Measurements from ENCODE around the gene INO80. TPM values are rescaled to one million over a fixed set of nuclear protein-coding genes. Genes with fewer than 3 reads are reported as not detected.

Gene INO80
- polyA plus RNA-seq, 1 experiment, result 5.2 TPM

DNA sequence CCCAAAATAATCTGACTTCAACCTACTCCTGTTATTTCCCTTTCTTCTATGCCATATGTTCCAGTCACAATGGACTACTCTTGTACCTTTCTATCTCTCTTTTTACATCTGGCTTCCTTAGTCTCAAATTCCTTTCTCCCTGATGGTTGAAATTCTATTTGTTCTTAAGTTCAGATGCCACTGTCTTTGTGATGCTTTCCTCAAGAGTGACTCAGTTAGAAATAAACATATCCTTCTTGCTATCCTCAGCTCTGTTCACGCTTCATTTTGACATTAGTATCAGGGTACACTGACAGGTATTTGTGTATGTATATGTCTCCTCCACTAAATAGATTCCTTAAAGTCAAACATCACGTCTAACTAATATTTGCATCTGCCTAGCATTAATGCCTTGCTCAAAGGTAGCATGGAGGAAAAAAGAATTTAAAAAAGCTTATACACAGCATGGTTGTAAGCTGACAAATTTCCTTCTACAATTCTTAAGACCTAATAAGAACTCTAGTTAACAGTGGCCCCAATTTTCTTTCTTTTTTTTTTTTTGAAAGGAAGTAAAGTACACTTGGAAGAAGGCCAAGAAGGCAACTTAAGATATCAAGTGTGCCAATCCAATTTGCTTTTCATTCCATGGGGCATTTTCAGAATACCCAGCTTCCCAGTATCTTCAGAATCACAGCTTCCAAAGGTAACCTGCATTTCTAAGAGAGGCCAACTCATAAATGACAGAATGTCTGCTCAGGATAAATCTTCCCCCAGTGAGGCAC lies 104.8 kb downstream of the INO80 start:
- POLR2A ChIA-PET, result interaction anchor here (0.6 kb wide), 1 partner anchor 14 kb away, joined by 3 read pairs; no protein-coding TSS in a partner anchor
- CTCF ChIA-PET, result interaction anchor here (1.0 to 2.0 kb wide), 5 partner anchors 11 to 107 kb away, joined by 3 to 12 read pairs (median 5); no protein-coding TSS in a partner anchor
- no peak for DNase-seq (ENCODE audit: low read depth)
- H3K27me3 ChIP-seq (ENCODE audit: control insufficient read depth, insufficient read depth, low read length), result no peaks in the 10 kb centered on the region
- peaks cover 4% of the 10 kb centered on the region for H3K36me3 ChIP-seq (ENCODE audit: control insufficient read depth, insufficient read depth, low read length)
- TF ChIP-seq, protein P1, sequence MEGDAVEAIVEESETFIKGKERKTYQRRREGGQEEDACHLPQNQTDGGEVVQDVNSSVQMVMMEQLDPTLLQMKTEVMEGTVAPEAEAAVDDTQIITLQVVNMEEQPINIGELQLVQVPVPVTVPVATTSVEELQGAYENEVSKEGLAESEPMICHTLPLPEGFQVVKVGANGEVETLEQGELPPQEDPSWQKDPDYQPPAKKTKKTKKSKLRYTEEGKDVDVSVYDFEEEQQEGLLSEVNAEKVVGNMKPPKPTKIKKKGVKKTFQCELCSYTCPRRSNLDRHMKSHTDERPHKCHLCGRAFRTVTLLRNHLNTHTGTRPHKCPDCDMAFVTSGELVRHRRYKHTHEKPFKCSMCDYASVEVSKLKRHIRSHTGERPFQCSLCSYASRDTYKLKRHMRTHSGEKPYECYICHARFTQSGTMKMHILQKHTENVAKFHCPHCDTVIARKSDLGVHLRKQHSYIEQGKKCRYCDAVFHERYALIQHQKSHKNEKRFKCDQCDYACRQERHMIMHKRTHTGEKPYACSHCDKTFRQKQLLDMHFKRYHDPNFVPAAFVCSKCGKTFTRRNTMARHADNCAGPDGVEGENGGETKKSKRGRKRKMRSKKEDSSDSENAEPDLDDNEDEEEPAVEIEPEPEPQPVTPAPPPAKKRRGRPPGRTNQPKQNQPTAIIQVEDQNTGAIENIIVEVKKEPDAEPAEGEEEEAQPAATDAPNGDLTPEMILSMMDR (IDR thresholded peaks at IDR 0.05; ENCODE audit: insufficient read depth, low read depth, low read length), result no peak
- H3K4me3 ChIP-seq (ENCODE audit: low read depth, low read length), result no peak overlapping the region

DNA sequence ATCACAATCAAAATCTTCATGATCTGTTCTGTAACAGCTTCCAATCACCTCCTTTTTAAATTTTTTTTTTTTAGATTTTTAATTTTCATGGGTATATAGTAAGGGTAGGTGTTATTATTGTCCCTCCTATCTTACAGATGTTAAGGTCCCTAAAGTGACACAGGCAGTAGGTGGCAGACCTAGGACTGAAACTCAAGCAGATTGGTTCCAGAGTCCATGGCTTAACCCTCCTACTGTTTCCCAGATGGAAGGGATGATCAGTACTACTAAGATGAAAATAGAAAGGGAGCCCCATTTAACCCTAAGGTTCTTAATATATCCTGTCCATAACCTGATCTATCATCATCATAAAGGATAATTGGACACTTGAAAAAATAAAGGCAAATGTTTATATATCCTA lies 105.7 kb downstream of the INO80 start:
- peaks cover 1% of the 10 kb centered on the region; the same call in 1 of the 2 replicates for H3K36me3 ChIP-seq (ENCODE audit: control insufficient read depth, insufficient read depth, low read length)
- no peaks in the 10 kb centered on the region for H3K27me3 ChIP-seq (ENCODE audit: control insufficient read depth, insufficient read depth, low read length)
- DNase-seq (ENCODE audit: low read depth), result no peak
- no peak overlapping the region for H3K4me3 ChIP-seq (ENCODE audit: low read depth, low read length)
- POLR2A ChIA-PET, result no interaction called here
- TF ChIP-seq, protein P1 (IDR thresholded peaks at IDR 0.05; ENCODE audit: insufficient read depth, low read depth, low read length), result no peak
- CTCF ChIA-PET, result interaction anchor here (0.6 to 1.9 kb wide), 4 partner anchors 11 to 640 kb away, joined by 3 to 12 read pairs (median 4); no protein-coding TSS in a partner anchor

DNA sequence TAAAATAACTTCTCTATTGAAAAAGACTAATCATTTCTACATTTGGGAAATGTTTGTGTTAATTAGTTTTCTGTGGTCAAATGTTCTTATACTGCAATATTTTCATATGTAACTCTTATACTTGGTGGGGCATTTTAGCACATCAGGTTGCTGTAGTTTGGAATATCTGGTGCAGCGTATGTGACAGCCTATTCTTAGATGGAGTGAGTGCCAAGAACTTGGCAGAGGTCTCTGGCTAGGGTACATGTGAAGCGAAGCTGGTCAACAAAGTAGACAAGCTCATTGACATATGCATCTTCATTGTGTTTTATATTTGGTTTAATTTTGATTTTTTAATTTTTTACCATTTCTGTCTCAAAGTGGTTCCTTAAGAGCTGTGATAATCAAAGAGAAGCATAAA lies 109.6 kb downstream of the INO80 start:
- Histone ChIP-seq H3K36me3 (ENCODE audit: control insufficient read depth, insufficient read depth, low read length) (peaks cover 3% of the 10 kb centered on the region), H3K27me3 (ENCODE audit: control insufficient read depth, insufficient read depth, low read length) (no peaks in the 10 kb centered on the region), H3K4me3 (ENCODE audit: low read depth, low read length) (no peak overlapping the region)
- no peak for DNase-seq (ENCODE audit: low read depth)
- ChIA-PET POLR2A (no interaction called here), CTCF (interaction anchor here (0.8 to 1.1 kb wide), 3 partner anchors 10 to 15 kb away, joined by 3 to 4 read pairs (median 4); no protein-coding TSS in a partner anchor)
- TF ChIP-seq, protein P1 (IDR thresholded peaks at IDR 0.05; ENCODE audit: insufficient read depth, low read depth, low read length), result no peak

DNA sequence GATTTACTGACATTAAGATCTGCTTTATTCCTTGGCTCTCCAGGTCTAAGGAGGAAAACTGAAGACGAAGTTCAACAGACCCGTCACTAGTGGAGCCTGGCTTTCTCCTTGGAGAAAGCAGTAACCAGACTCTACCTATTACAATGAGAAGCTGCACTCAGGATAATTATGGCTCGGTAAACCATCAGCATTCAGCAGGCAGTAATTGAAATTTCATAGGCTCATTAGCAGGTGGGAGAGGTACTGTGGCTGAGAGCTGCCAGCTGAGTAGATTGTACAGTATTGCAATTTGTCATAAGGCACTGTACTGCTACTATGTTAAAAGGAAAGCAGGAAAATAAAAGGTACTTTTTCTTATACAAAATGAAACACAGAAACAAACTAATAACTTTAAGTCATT lies 111.6 kb downstream of the INO80 start:
- H3K36me3 ChIP-seq (ENCODE audit: control insufficient read depth, insufficient read depth, low read length), result peaks cover 5% of the 10 kb centered on the region
- TF ChIP-seq, protein P1 (IDR thresholded peaks at IDR 0.05; ENCODE audit: insufficient read depth, low read depth, low read length), result no peak
- H3K27me3 ChIP-seq (ENCODE audit: control insufficient read depth, insufficient read depth, low read length), result no peaks in the 10 kb centered on the region
- no peak for DNase-seq (ENCODE audit: low read depth)
- H3K4me3 ChIP-seq (ENCODE audit: low read depth, low read length), result no peak overlapping the region
- CTCF ChIA-PET, result interaction anchor here (0.7 to 1.4 kb wide), 2 partner anchors 18 to 99 kb away, joined by 3 to 4 read pairs; no protein-coding TSS in a partner anchor
- POLR2A ChIA-PET, result no interaction called here

DNA sequence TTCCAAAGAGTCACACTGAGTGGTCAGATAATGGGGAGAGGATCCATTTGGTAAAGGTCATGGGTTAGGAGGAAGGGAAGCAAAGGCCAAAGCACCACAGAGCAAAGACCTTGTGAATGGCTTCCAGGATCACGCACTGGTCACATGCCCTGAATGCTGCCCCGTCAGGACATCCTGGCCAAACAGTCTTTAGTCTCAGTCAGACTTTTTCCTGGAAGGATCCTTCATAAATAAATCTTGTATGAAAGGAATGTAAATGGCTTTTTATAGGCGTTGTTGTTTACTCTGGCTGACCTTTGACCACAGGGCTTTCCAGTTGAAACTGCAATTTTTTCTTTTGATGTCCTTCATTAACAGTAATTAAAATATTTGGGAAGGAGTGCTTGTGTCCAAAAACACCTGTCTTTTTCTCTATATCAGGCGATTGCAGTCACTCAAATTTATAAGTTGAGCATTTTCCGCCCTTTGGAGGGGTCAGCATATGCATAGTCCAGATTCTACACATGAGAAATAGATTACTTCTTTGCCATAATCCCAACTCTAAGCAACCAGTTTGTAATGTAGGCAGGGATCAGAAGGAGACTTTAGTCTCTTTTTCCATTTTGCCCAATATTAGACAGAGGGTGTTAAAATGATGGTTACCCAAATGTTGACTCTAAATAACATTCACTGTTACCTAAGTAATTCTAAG lies 114.4 kb downstream of the INO80 start:
- CTCF ChIA-PET, result interaction anchor here (0.9 to 1.0 kb wide), 2 partner anchors 10 to 99 kb away, joined by 3 to 5 read pairs; no protein-coding TSS in a partner anchor
- Histone ChIP-seq H3K27me3 (ENCODE audit: control insufficient read depth, insufficient read depth, low read length) (no peaks in the 10 kb centered on the region), H3K4me3 (ENCODE audit: low read depth, low read length) (no peak overlapping the region), H3K36me3 (ENCODE audit: control insufficient read depth, insufficient read depth, low read length) (peaks cover 7% of the 10 kb centered on the region; the same call in 1 of the 2 replicates)
- POLR2A ChIA-PET, result no interaction called here
- DNase-seq (ENCODE audit: low read depth), result no peak
- TF ChIP-seq, protein P1 (IDR thresholded peaks at IDR 0.05; ENCODE audit: insufficient read depth, low read depth, low read length), result no peak

All from BJ (cell line).